NCI-H1694 (cell line): ENCODE measurements around the gene CYP4F12.
A peak's percentile ranks its signal among the peaks of the same experiment; 100 is the strongest.

Experiments used
- DNase-seq: peaks from one replicate; lab custom pipeline; 2025; lab: John Stamatoyannopoulos, UW

Gene CYP4F12

GRCh38 chr19:15672580-15673175 is at the start of gene CYP4F12:
Gene CYP4F12 (plus strand): TSS chr19:15673087. CDS start chr19:15673530, 443 bp downstream.
- no peak for DNase-seq

GRCh38 chr19:15623711-15624318 is 49.1 kb upstream of the CYP4F12 start:
- no peak for DNase-seq

GRCh38 chr19:15628236-15629002 is 44.5 kb upstream of the CYP4F12 start:
- DNase-seq: no peak

- DNase-seq: peak; percentile 10
Observed at GRCh38 chr19:15629003-15629880, 43.6 kb upstream of the CYP4F12 start.

GRCh38 chr19:15631817-15632216 is 41.1 kb upstream of the CYP4F12 start:
- no peak for DNase-seq

GRCh38 chr19:15633082-15633835 is 39.6 kb upstream of the CYP4F12 start:
- no peak for DNase-seq

GRCh38 chr19:15634105-15634504 is 38.8 kb upstream of the CYP4F12 start:
- DNase-seq: no peak

GRCh38 chr19:15635016-15635805 is 37.7 kb upstream of the CYP4F12 start:
- no peak for DNase-seq

GRCh38 chr19:15636026-15636425 is 36.9 kb upstream of the CYP4F12 start:
- no peak for DNase-seq

- no peak for DNase-seq
Observed at GRCh38 chr19:15639596-15639995, 33.3 kb upstream of the CYP4F12 start.

GRCh38 chr19:15640294-15640903 is 32.5 kb upstream of the CYP4F12 start, which contains the start of gene CYP4F3:
Gene CYP4F3 (plus strand): TSS chr19:15640897. CDS start chr19:15641416, 519 bp downstream.
- no peak for DNase-seq

- no peak for DNase-seq
Observed at GRCh38 chr19:15640904-15641597, 31.8 kb upstream of the CYP4F12 start.

GRCh38 chr19:15641901-15642491 is 30.9 kb upstream of the CYP4F12 start:
- no peak for DNase-seq

GRCh38 chr19:15642807-15643206 is 30.1 kb upstream of the CYP4F12 start:
- no peak for DNase-seq

GRCh38 chr19:15643387-15643786 is 29.5 kb upstream of the CYP4F12 start:
- no peak for DNase-seq

- DNase-seq: no peak
Observed at GRCh38 chr19:15644066-15644741, 28.7 kb upstream of the CYP4F12 start.

GRCh38 chr19:15644816-15645215 is 28.1 kb upstream of the CYP4F12 start:
- DNase-seq: no peak

- DNase-seq: no peak
Observed at GRCh38 chr19:15649526-15649925, 23.4 kb upstream of the CYP4F12 start.
